T-cell (primary cell): ENCODE results near the gene ELOVL3. TPM values are rescaled to one million over a fixed set of nuclear protein-coding genes. Genes with fewer than 3 reads are reported as not detected.
A peak's percentile ranks its signal among the peaks of the same experiment; 100 is the strongest.

ENCODE experiments used
- ATAC-seq, 4 experiments: fragments of 200-7000 bp in 3 of 4; fragments of 150-1000 bp in 1 of 4; cut with Tn5 transposase; replicated peaks in 1 of 4; 1 replicate in 3 of 4; 2 replicates in 1 of 4; pipeline ENCODE4 v1.10.0; 2021; ENCODE audit warnings: moderate library complexity in 3 of 4, mild to moderate bottlenecking in 2 of 4, moderate number of reproducible peaks in 1 of 4
- CTCF ChIA-PET, 2 donors: fragments of 300-600 bp; sonication (Branson Sonifier 250); formaldehyde crosslinking; loops; one replicate each; lab custom pipeline; 2022; ENCODE audit warnings: antibody characterized with exemption in 2 of 2; lab: Charles Lee
- POLR2A ChIA-PET, 2 donors: fragments of 300-600 bp; sonication (Branson Sonifier 250); formaldehyde crosslinking; loops; one replicate each; lab custom pipeline; 2022; ENCODE audit warnings: antibody characterized with exemption in 2 of 2; lab: Charles Lee
- DNase-seq, 35 experiments: peaks; one replicate each; pipeline versions ENCODE4 v3.0.0 to v3.0.0-alpha.2; 2013 to 2023
- H3K27ac ChIP-seq: one replicate; pipeline ENCODE4 v1.5.1; 2013; ENCODE audit warnings: low read length
- H3K27me3 ChIP-seq, 2 experiments: replicated peaks in 1 of 2; 1 replicate in 1 of 2; 2 replicates in 1 of 2; pipeline versions ENCODE4 v1.6.1 to v1.7.0; 2013; ENCODE audit warnings: low read length in 1 of 2, mixed read lengths in 1 of 2; ENCODE audit not compliant: control insufficient read depth in 2 of 2, insufficient read depth in 2 of 2; ENCODE audit errors: extremely low read depth in 1 of 2
- H3K36me3 ChIP-seq, 2 donors: 1 replicate in 1 of 2; 2 replicates in 1 of 2; pipeline versions ENCODE4 v1.6.1 to v1.7.0; 2013; ENCODE audit warnings: low read length in 1 of 2; ENCODE audit not compliant: control insufficient read depth in 2 of 2, insufficient read depth in 1 of 2; ENCODE audit errors: extremely low read depth in 1 of 2
- H3K4me1 ChIP-seq, 2 experiments: 1 replicate in 1 of 2; 2 replicates in 1 of 2; pipeline versions ENCODE4 v1.6.1 to v1.7.0; 2013; ENCODE audit warnings: low read length in 2 of 2, mixed read lengths in 1 of 2; ENCODE audit not compliant: insufficient read depth in 2 of 2, control insufficient read depth in 1 of 2; ENCODE audit errors: extremely low read depth in 1 of 2
- H3K4me3 ChIP-seq, 2 donors: 1 replicate in 1 of 2; 2 replicates in 1 of 2; pipeline versions ENCODE4 v1.5.1 to v1.7.0; 2013; ENCODE audit warnings: mild to moderate bottlenecking in 2 of 2, low read length in 1 of 2, moderate library complexity in 1 of 2; ENCODE audit not compliant: control insufficient read depth in 1 of 2; ENCODE audit errors: extremely low read depth in 1 of 2
- H3K9me3 ChIP-seq: 2 replicates; pipeline ENCODE4 v1.7.0; 2013
- H3K27ac Mint-ChIP-seq, 2 donors: one replicate each; pipeline ENCODE4 v1.8.0; 2020 to 2021; ENCODE audit warnings: mild to moderate bottlenecking in 2 of 2, mixed read lengths in 2 of 2
- H3K27me3 Mint-ChIP-seq, 2 donors: one replicate each; pipeline ENCODE4 v1.8.0; 2021 to 2022; ENCODE audit warnings: mixed read lengths in 2 of 2
- H3K36me3 Mint-ChIP-seq: one replicate; pipeline ENCODE4 v1.8.0; 2021; ENCODE audit warnings: mixed read lengths
- H3K4me1 Mint-ChIP-seq, 3 donors: one replicate each; pipeline ENCODE4 v1.8.0; 2020 to 2022; ENCODE audit warnings: mixed read lengths in 3 of 3, mild to moderate bottlenecking in 1 of 3
- H3K4me3 Mint-ChIP-seq, 3 donors: one replicate each; pipeline ENCODE4 v1.8.0; 2020 to 2022; ENCODE audit warnings: mild to moderate bottlenecking in 3 of 3, mixed read lengths in 3 of 3, moderate library complexity in 3 of 3
- H3K9me3 Mint-ChIP-seq, 3 donors: one replicate each; pipeline ENCODE4 v1.8.0; 2020 to 2022; ENCODE audit warnings: mixed read lengths in 3 of 3
- WGBS: methylation state at CpG from one replicate; pipeline ENCODE4 v1.1.5; 2013; ENCODE audit warnings: missing lambda C conversion rate; ENCODE audit not compliant: insufficient coverage; 5-methylcytosine and 5-hydroxymethylcytosine counted together
- total RNA-seq, 35 experiments: library from RNA in 6 of 35; stranded (reverse) in 6 of 35; fragments of 120-200 nt in 1 of 35; gene quantifications; one replicate each; pipeline versions ENCODE4 v1.2.1 to v1.2.4 and lab custom pipeline; 2013 to 2026

The ELOVL3 gene
- total RNA-seq, 5 donors from 2014 or later (not counting 1 experiment from before 2014, with no cell fraction given), result not detected

DNA sequence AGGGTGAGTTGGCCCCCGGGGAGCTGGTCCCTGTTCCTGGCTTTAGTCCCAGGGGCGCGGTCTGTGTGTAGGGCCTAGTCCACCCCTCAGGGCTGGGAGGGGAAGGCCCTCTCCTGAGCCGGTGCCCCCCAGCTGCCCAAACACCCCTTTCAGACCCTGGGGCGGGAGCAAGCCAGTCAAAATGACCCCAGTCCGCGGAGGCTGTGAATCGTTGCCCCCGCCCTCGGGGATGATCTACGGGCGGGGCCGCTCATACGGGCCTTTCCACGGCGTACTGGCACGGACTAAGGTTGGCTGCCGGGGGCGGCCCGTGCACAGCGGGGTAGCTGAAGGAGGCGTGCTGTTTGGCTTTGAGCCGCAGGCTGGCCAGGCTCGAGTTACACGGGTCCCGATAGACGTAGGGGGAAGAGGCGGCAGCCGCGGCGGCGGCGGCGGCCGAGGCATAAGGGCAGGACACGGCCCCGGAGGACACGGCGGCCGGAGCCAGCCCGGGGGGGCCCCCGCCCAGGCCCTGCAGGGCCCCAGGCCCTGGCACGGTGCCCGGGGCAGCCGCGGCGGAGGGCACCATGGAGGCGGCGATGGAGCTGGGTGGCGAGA is 4.3 kb downstream of the ELOVL3 start:
- no peak overlapping the region for H3K27ac Mint-ChIP-seq
- H3K36me3 Mint-ChIP-seq, result no peaks in the 10 kb centered on the region
- Histone ChIP-seq H3K9me3 (no peaks in the 10 kb centered on the region), H3K4me3 (peak overlapping the region; percentile 46 to 76), H3K36me3 (no peaks in the 10 kb centered on the region), H3K27me3 (peaks cover 3 to 81% of the 10 kb centered on the region in 2 experiments), H3K4me1 (peaks cover 2 to 39% of the 10 kb centered on the region in 2 experiments), H3K27ac (no peak overlapping the region)
- ChIA-PET POLR2A (interaction anchor here (0.5 to 0.9 kb wide), 5 partner anchors 15 to 204 kb away, joined by 3 to 6 read pairs (median 3); partner anchors contain the start of gene GBF1 (in 1 of the 2)), CTCF (interaction anchor here (0.5 to 4.0 kb wide), 31 partner anchors 9 to 355 kb away, joined by 3 to 102 read pairs (median 4); partner anchors contain the start of genes FBXL15 (in 1 of the 2) and GBF1 (in 1 of the 2))
- ATAC-seq (peak in 3 of 4 experiments; percentile 8 to 24 (median 16)), DNase-seq (peak in 9 of 35 experiments; percentile 7 to 51 (median 20))
- H3K4me1 Mint-ChIP-seq, result peaks cover 18 to 30% (median 27%) of the 10 kb centered on the region in 3 donors
- H3K9me3 Mint-ChIP-seq, result no peaks in the 10 kb centered on the region
- WGBS, result 2% methylated on average over 47 of the region's 50 CpGs
- peaks cover 36 to 56% of the 10 kb centered on the region in 2 donors for H3K27me3 Mint-ChIP-seq
- H3K4me3 Mint-ChIP-seq, result peak overlapping the region; percentile 75 to 81 (median 81)

DNA sequence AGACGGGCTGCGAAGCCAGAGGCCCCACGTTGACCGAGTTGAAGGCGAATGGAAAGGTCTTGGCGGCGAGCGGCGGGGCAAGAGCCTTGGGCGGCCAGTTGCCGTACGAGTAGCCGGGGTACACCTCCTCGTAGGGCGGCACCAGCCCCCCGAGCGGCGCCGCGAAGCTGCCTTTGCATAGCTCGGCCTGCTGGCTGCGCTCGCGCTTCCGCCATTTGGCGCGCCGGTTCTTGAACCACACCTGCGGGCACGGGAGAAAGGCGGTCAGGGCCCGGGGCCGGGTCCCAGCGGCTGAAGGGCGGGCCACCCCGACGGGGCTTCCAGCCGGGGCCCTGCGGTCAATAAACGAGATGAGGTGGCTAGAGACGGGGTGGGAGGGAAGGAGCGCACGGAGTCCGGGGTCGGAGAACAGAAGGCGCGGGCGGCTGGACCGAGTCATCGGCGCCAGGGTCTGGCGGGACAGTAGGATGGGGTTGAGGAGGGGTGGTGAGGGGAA is 4.8 kb downstream of the ELOVL3 start:
- H3K4me1 Mint-ChIP-seq, result peaks cover 14 to 25% (median 22%) of the 10 kb centered on the region in 3 donors
- DNase-seq (peak in 28 of 35 experiments; percentile 21 to 66 (median 38)), ATAC-seq (peak in 3 of 4 experiments; percentile 15 to 36 (median 30))
- Histone ChIP-seq H3K36me3 (no peaks in the 10 kb centered on the region), H3K4me3 (peak overlapping the region; percentile 46 to 76), H3K27me3 (peaks cover 3 to 78% of the 10 kb centered on the region in 2 experiments), H3K27ac (no peak overlapping the region), H3K9me3 (no peaks in the 10 kb centered on the region), H3K4me1 (peaks cover 2 to 35% of the 10 kb centered on the region in 2 experiments)
- peaks cover 40 to 57% of the 10 kb centered on the region in 2 donors for H3K27me3 Mint-ChIP-seq
- CTCF ChIA-PET, result interaction anchor here (0.5 to 4.0 kb wide), 22 partner anchors 10 to 355 kb away, joined by 3 to 102 read pairs (median 4); partner anchors contain the start of gene GBF1 (in 1 of the 2)
- 3% methylated on average over 52 of the region's 52 CpGs for whole genome bisulfite sequencing
- no peaks in the 10 kb centered on the region for H3K9me3 Mint-ChIP-seq
- H3K4me3 Mint-ChIP-seq, result peak overlapping the region; percentile 67 to 81 (median 69)
- POLR2A ChIA-PET, result interaction anchor here (0.5 to 1.2 kb wide), 5 partner anchors 14 to 245 kb away, joined by 3 to 7 read pairs (median 3); partner anchors contain the start of gene GBF1 (in 2 of the 2)
- H3K36me3 Mint-ChIP-seq, result no peaks in the 10 kb centered on the region
- no peak overlapping the region for H3K27ac Mint-ChIP-seq

DNA sequence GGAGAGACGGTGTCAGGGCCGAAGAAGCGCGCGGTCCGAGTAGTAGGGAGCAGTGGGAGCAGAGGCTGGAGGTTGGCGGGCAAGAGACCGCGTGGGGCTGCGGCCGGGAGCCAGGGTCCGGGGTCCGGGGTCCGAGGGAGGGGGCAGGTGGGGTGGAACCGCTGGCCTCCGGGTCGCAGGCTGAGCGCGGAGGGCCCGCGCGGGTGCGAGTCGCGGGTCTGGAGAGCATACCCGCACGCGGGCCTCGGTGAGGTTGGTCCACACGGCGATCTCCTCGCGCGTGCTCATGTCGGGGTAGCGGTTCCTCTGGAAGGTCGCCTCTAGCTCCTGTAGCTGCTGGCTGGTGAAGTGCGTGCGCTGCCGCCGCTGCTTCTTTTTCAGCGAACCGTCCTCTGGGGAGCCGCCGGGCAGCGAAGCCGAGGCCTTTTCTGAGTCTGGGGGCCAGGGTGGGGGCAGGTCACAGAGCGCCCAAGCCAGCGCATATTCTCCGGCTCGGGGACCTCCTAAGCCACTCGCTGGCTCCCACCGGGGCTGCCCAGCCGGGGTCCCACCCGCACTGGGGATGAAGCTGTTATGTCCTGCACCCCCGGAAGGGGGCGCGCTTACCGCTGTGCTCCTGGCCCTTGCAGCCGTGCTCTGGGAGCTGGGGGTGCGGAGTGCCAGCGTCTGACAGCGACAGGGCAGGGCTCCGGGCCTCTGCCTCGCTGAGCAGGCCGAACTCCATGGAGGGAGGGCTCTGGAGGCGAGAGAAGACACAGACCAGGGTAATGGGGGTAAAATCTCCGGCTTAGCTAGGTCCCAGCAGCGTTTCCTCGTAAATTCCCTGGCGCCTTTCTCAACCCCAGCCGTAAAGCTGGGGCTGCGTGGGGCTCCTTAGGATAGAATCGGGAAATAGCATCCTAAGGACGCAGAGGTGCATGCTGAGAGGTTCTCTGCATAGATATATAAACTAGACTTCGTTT is 5.5 kb downstream of the ELOVL3 start:
- Mint-ChIP-seq H3K4me1 (peaks cover 7 to 18% (median 15%) of the 10 kb centered on the region in 3 donors), H3K4me3 (peak overlapping the region; percentile 67 to 81 (median 69)), H3K27ac (peak overlapping the region in 1 of 2 donors; percentile 65), H3K9me3 (no peaks in the 10 kb centered on the region), H3K36me3 (no peaks in the 10 kb centered on the region), H3K27me3 (peaks cover 43 to 59% of the 10 kb centered on the region in 2 donors)
- Histone ChIP-seq H3K36me3 (no peaks in the 10 kb centered on the region), H3K4me1 (peaks cover 2 to 28% of the 10 kb centered on the region in 2 experiments), H3K9me3 (no peaks in the 10 kb centered on the region), H3K27me3 (peaks cover 3 to 74% of the 10 kb centered on the region in 2 experiments), H3K27ac (no peak overlapping the region), H3K4me3 (peak overlapping the region; percentile 46 to 76)
- POLR2A ChIA-PET, result interaction anchor here (0.6 to 1.2 kb wide), 5 partner anchors 13 to 245 kb away, joined by 3 to 10 read pairs (median 7); partner anchors contain the start of gene GBF1 (in 2 of the 2)
- CTCF ChIA-PET, result interaction anchor here (0.6 to 4.0 kb wide), 17 partner anchors 11 to 355 kb away, joined by 3 to 102 read pairs (median 6); partner anchors contain the start of gene GBF1 (in 1 of the 2)
- 13% methylated on average over 75 of the region's 76 CpGs for WGBS
- ATAC-seq, result peak; percentile 42 to 68 (median 52)
- peak; percentile 18 to 82 (median 54) for DNase-seq

DNA sequence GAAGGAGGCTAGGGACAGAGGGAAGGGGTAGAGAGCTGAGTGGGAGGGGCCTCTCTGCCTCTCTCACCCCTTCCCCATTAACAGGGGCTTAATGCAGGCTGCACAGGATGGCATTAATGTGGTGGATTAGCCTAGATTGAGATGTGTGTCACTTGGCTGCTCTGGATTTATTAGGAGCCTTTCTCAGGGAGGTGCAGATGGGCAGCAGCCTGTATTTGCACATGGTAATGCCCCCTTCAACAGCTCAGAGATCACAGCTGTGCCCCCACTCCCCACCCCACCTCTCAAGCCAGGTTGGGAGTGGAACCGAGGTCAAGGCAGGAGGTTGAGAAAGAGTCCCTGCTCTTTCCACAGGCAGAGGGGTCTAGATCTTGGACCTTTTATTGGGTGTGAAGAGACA is 7.9 kb downstream of the ELOVL3 start:
- Mint-ChIP-seq H3K36me3 (no peaks in the 10 kb centered on the region), H3K4me3 (no peak overlapping the region), H3K27me3 (peaks cover 28 to 38% of the 10 kb centered on the region in 2 donors), H3K9me3 (no peaks in the 10 kb centered on the region), H3K4me1 (peaks cover 5 to 18% (median 13%) of the 10 kb centered on the region in 3 donors), H3K27ac (no peak overlapping the region)
- DNase-seq (no peak), ATAC-seq (no peak)
- ChIA-PET POLR2A (interaction anchor here in 1 of 2 donors (0.5 kb wide), 1 partner anchor 216 kb away, joined by 4 read pairs; no protein-coding TSS in a partner anchor), CTCF (interaction anchor here in 1 of 2 donors (0.6 kb wide), 1 partner anchor 123 kb away, joined by 3 read pairs; no protein-coding TSS in a partner anchor)
- Histone ChIP-seq H3K27me3 (peaks cover 11 to 55% of the 10 kb centered on the region in 2 experiments), H3K36me3 (no peaks in the 10 kb centered on the region), H3K4me3 (no peak overlapping the region), H3K4me1 (peaks cover 2 to 24% of the 10 kb centered on the region in 2 experiments), H3K9me3 (no peaks in the 10 kb centered on the region), H3K27ac (no peak overlapping the region)
- WGBS, result no CpG with 5 or more reads among the region's 1 CpG

DNA sequence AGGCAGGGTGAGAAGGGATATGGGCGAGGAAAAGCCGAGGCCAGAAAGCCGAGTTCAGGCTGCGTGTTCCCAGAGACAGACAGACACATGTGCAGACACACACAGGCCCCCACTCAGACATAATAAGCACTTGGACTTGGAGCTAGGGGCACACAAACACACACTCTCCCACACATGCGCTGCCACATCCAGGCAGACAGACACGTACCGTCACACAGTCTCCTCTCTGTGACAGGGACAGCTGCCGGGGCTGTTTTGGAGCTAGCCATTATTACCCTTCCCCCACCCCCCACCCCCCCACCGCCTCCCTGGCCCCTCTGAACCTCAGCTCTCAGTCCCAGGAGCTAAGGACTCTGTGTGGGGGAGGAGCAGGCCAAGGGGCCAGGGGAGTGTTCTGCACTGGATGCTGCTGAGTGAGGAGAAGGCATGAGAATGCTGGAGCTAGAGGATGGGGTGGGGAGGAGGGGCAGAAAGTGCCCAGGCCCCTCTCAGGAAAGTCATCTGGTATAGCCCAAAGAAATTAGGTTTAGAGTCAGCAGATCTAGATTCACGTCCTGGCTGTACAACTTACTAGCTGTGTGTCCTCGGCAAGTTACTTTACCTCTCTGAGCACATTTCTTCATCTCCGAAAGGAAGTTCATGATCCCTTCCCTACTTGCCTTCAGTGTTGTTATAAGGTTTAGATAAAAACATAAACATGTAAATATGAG is 8.9 kb downstream of the ELOVL3 start:
- Mint-ChIP-seq H3K9me3 (no peaks in the 10 kb centered on the region), H3K27ac (no peak overlapping the region), H3K4me3 (no peak overlapping the region), H3K36me3 (no peaks in the 10 kb centered on the region), H3K4me1 (peaks cover 1 to 11% (median 7%) of the 10 kb centered on the region in 3 donors), H3K27me3 (peaks cover 22 to 27% of the 10 kb centered on the region in 2 donors)
- Histone ChIP-seq H3K4me1 (peaks cover 2 to 20% of the 10 kb centered on the region in 2 experiments), H3K36me3 (no peaks in the 10 kb centered on the region), H3K27me3 (peaks cover 13 to 49% of the 10 kb centered on the region in 2 experiments), H3K4me3 (no peak overlapping the region), H3K27ac (no peak overlapping the region), H3K9me3 (no peaks in the 10 kb centered on the region)
- ATAC-seq, result no peak
- POLR2A ChIA-PET, result interaction anchor here (0.6 kb wide), 3 partner anchors 93 to 1449 kb away, joined by 3 to 6 read pairs (median 3); no protein-coding TSS in a partner anchor
- WGBS, result 78% methylated on average over 4 of the region's 12 CpGs
- DNase-seq, result no peak
- CTCF ChIA-PET, result interaction anchor here (0.5 to 0.6 kb wide), 2 partner anchors 52 to 158 kb away, joined by 3 read pairs; no protein-coding TSS in a partner anchor
